HG02981 (cell line): Measurements from ENCODE around the gene PUDP.

Experiments used
- ATAC-seq: cut with Tn5 transposase; IDR thresholded peaks from one replicate; pipeline ENCODE4 v1.9.1; 2021; ENCODE audit warnings: mild to moderate bottlenecking, moderate library complexity; ENCODE audit not compliant: unreplicated experiment

Gene PUDP

DNA sequence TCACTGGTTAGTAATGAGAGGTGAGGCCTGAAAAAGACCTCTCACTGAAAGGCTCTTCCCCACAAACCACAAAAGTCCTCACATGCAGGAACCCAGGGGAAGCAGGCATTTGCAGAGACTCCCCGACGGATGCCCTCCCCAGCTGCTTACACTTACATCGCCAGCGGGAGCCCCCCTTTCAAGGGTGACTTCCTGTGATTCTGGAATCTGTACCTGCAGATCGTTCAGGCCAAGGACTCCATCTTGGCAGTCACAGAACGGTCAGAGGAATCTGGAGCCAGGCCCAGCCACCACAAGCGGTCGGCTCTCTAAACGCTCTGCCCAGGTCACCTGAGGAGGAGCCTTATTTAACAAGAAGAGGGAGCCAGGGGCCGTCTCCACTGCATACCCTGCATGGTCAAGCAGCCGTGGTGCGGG is 71.7 kb downstream of the PUDP start:
- no peak for ATAC-seq

DNA sequence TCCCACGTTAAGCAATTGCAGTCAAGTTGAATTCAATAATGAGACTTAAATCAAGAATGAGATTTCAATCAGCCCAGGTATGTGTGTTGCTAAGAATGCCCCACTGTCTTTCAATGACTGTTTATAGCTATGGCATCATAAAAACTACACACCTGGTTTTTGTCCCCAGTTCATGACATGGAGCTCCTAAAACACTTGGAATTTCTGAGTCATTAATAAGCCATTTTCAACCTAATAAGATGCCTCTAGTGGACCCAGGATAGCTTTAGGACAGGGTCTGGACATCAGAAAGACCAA is 73.1 kb downstream of the PUDP start:
- no peak for ATAC-seq

DNA sequence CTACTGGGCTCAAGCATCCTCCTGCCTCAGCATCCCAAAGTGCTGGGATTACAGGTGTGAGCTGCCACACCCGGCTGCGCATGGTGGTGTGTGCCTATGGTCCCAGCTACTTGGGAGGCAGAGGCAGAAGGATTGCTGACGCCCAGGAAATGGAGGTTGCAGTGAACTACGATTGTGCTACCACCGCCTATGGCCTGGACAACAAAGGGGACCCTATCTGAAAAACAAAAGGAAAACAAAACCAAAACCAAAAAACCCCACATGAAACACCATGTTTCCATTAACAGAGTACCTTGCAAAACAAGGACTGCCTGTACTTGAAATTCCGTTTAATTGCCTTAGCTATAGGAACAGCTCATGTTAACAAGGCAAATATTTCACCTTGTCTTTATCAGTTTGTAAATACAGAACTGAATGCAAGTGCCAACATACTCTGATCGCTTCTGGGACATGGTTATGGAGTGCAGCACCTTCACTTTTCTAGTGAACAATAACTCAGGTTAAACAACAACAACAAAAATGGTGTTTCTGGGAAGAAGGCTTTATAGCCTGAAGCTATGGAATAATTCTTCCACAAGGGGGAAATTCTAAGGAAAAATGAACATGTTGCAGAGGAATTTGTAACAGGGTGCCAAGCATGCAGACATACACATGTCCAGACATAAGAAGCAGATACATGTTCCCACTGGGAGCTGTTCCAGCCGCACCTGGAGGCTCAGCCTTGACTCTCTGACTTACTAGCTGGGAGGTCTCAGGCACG is 73.6 kb downstream of the PUDP start:
- no peak for ATAC-seq

DNA sequence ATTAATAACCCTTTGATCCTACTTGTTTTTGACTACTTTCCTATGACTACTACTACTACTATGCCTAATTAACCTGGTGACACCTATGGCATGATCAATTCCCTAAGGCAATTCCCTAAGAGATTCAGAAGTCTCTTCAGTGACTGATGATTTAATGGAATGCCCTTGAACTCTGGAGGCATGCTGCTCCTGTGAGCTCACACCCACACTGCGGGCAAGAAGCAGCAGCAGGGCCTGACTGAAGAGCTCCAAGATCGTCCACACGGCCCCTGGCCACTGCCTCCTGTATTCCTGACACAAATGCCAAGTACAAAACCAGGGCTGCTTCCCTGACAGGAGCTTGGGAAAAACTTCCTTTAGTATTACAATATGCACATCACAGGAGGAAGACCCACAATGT is 74.6 kb downstream of the PUDP start:
- no peak for ATAC-seq

DNA sequence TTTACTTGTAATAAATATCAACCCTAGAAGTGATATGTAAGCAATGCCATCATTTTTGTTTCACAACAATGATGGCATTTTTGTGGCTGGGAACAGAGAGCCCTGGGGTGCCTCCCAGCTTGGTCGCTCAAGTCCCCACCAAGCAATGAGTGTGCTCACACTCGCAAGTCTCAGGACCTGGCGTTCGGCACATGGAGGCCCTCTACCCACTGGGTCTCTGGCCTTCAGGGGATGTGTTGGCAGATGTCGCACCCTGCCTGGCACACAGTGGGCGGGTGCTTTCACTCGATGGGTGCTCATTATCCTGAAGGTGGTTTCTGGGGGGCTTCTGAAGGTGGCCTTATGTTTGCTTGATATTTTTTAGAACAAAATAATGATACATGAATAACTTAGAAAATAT is 75.1 kb downstream of the PUDP start:
- no peak for ATAC-seq

DNA sequence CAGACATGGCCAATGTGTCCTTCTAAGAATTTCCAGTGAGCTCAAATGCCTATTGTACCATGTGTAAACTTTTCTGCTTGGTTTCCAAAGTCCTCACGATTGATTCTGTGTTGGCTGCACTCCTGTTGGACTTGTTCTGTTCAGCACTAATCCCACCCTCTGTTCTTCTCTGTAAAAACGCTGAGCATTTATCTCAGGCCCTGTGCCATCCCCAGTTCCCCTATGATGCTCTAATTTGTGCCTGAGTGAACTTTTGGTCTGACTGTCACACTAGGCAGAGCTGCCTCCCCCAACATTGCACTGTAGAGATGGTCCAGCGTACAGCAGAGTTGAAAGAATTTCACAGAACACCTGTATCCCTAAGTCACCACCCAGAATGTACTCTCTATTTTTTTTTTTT is 76.6 kb downstream of the PUDP start:
- ATAC-seq = no peak

DNA sequence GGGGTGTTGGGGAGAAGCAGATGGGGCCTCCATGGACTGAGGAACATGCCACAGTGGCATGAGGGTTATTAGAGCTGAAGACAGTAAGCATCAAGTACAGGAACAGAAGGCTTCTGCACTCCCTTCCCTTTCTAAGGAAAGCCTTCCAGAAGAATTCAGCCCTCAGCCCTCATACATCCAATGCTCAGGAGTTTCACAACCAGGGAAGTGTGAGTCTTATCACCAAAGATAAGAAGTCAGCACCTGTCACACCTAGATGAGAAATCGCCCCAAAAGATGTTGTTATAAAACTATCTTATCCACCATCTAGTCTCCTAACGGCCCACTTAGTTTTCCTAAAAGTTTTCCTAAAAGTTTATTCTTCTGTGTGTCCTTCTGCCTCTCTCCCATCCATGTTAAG is 78.4 kb downstream of the PUDP start:
- no peak for ATAC-seq

DNA sequence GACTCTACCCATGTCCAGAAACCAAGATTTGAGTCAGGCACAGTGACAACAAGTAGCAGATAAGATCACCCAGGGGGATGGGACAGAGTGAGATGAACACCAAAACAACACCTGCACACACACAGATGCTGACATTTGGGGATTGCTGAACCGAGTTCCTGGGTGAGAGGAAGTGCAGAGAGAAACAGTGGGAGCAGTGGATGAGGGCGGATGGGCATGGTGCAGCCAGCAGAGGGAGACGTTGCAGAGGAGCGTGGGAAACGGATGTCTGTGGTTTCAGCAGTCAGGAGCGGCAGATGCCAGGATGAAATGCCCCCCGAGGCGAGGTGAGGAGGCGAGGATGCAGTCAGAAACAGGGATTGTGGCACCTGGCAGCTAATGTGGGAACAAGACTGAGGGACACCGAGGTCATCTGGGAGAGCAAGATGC is 79.0 kb downstream of the PUDP start:
- no peak for ATAC-seq

DNA sequence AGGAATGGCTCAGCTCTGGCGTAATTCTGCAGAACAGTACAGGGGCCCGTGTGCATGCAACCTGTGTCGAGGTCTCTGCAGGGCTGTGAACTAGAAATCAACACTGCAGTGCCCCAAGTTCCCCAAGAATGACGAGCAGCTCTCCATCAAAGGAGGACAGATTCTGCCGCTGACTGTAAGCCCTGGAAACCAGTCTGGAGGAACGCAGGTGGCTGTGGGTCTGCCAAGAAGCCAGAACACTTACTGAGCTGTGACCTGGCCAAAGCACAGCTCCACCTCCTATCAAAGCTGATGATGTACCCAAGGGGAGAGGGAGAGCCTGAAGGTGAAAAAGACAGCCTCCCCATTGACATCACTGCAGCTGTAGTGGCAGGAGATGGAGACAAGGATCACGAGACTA is 80.7 kb downstream of the PUDP start:
- ATAC-seq = no peak

DNA sequence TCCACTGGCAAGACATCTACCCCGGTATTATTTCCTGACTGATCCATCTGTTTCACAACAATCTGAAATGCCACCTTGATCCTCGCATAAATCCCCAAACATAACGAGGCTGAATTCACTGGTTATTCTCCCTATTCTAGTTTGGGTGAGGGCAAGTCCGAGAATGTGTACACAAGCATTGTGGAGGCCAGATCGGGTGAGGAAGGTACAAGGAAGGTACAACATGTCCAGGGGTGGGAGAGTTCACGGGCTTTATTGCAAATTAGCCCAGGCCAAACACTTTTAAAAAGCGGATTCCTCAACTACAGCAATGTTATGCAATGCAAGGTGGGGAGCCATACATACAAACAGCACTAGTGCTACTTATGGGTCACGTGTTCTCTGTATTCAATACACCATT is 82.5 kb downstream of the PUDP start:
- no peak for ATAC-seq

DNA sequence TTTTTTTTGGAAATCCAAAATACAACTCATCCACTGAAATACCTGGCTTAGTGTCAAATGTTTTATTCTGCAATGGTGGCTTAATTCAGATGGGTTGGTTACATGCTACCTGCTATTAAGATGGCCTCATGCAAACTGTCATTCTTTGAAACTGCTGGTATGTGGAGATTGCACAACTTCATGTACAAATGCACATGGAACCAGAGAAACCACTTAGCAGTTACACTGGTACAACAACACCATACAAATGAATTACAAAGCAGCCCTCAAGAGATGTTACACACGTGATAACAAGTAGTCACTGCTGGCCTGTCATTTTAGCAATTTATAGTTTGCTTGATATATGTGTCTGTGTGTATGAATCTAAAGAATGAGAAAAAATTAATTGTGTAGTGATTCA is 85.0 kb downstream of the PUDP start:
- ATAC-seq = no peak

DNA sequence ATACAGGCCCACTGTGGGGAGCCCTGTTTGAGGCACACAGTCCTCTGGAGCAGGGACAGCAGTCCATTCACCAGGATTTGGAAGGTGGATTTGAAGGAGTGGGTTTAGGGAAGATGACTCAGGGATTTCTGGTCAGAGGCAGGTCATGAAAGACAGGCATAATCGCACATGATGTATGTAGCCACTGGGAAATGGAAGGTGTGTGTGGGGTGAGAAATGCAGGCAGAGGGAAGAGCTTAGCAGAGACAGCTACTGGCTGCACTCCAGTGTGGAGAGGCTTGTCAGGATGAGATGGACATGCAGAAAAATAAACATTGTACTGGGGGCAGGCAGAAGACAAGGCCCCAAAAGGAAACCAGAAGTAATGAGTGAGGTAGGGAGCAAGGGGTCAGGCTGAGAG is 85.7 kb downstream of the PUDP start:
- no peak for ATAC-seq

DNA sequence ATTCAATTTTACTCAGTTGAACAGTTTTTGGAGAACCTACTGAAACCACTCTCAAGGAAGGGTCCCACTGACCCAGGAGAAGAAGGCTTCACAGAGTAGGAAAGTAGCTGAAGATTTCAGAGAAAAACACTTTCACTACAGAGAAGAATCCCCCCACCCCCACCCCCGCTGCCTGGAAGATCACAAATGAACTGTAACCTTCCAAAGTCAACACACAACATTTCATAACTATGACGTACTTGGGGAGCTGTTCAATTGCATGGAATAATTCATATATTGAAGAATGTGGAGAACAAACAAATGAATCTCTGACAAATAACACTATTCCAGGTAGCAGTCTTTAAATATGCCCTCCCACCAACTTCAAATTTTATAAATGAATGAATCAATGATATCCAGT is 86.5 kb downstream of the PUDP start:
- ATAC-seq = no peak

DNA sequence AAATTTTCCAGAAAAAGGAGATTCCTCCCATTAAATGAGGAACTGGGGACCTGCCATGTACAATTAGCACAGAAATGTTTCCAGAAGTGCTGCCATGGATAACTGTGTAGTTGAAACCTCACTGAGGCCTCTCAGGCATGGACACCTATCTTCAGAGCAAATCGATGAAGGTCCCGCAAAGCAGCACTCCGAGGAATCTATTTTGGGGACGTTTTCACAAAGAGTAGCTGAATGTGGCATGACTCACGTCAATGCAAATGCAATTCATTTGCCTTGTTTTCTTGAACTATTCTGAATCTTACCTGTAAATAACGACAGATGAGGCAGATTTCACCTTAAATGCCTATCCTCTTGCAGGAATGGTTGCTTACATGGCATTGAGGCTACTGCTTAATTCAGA is 87.5 kb downstream of the PUDP start:
- ATAC-seq = no peak

DNA sequence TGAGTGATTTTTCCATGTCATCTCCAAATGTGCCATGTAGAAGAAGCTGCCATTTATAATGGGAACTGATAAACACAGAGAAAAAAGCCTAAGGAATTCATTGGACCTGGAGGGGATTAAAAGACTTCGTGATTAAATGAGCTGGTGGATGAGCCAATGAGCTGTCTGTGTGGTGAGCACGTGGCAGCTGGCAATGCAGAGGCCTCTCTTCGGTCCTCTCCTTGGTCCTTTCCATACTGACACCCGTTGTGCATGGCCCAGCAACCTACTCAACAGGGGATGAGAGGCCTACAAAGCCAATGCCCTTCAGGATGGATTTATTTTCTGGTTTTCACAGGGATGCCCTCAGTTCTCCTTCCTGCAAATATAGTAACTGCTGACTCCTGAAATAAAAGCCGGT is 88.1 kb downstream of the PUDP start:
- ATAC-seq = no peak

DNA sequence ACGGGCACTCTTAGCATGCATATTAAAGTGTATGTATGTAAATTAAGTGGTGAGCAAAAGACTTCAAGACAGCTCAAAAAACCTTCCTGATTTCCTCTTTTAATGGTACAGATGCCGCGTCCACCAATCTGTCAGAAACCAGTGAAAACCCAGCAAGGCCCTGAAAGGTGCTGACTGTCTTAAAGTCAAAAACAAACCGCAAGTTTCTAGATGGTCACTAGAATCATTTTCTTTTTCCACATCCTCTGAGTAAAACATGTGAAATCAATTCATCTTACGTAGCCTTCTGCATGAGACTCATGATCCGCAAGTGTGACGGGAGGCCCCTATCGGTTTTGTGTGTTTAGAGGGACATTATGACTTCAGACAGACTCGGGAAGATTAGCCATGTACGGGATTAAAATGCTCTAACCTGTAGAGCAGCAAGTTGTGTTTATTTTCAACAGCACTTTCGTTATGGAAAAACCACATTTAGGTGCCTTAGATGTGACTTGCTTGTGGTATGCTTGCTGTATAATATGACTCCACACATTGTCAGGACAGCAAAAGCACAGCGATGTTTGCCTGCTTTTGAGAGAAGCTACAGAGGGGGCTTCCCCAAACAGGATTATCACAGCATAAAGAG is 88.6 kb downstream of the PUDP start:
- ATAC-seq = peak; percentile 87

DNA sequence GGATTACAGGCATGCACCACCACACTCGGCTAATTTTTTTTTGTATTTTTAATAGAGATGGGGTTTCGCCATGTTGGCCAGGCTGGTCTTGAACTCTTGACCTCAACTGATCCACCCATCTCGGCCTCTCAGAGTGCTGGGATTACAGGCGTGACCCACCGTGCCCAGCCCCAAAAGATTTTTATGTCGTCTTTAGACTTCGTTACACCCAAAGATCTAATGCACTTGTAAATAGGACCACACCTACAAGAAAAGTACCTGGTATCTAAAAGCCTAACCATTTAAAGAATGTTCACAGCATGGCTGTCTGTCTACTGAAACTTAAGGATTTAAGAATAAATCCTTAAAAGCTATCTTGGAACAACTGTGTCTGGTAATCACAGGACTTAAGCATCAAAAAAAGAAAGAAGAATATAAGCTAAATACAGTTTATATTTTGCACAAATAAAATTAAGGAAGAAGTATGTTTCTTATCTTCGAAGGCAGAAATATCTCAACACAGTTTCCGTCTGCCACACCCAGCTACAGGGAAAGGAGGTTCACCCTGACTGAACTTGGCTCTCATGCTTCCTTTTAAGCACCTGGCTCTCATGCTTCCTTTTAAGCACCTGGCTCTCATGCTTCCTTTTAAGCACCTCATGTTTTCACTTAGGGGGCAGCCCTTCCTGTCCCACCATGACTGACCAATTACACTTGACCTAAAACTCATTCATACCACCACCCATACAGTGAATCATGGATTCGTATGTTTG is 92.4 kb downstream of the PUDP start:
- ATAC-seq = no peak

DNA sequence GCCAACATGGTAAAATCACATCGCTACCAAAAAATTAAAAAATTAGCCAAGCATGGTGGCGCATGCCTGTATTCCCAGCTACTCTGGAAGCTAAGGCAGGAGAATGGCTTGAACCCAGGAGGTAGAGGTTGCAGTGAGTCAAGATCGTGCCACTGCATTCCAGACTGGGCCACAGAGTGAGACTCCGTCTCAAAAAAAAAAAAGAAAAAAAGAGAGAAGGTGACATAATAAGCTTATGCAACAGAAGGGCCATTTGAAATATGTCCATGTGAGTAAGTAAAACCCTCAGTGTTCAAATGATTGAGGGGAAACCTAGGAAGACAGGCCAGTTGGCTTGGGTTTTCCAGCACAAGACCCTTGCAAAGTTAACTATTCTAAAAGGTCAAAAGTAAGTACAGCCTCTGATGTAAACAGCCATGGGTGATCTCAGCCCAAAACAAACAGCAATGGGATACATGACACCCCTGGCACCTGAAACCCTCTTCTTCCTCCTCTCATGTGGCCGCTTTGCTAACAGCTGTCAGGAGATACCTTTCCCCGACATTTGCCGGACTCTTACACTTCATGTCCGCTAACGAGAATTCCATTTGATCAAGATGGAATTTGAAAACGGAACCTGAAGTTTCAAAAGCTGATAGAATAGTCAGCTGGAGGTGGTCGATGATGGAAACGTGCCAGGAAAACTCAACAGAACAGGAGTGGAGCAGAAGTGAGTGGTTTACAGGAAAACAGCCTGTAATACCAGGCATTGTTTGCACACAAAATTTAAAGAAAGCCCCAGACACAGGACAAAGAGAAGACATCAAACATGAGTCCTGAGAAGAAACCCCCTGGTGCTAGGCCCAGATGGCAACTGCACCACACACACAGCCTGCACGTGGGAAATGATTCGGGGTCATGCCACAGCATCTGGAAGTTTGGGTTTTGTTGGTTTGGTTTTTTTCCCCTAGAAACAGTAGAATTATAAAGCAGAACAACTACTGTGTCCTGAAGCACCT is 93.4 kb downstream of the PUDP start:
- no peak for ATAC-seq

DNA sequence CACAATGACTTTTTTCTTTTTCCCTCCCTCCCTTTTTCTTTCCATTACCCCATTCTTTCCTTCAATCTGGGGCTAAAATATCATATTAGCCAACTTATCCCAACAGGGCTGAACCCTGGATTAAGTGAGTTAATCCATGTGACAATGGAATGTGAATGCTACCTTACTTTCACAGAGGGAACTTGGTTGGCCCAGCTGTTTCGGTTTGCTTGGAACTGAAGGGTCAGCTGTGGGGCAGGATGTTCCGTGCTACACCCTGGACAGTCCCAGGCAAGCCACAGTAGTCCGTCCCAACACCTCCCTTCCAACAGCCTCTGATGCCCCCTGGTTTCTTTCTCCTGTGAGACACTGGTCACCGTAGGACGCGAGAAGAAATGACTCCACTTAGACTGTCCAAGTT is 95.4 kb downstream of the PUDP start:
- ATAC-seq = no peak

DNA sequence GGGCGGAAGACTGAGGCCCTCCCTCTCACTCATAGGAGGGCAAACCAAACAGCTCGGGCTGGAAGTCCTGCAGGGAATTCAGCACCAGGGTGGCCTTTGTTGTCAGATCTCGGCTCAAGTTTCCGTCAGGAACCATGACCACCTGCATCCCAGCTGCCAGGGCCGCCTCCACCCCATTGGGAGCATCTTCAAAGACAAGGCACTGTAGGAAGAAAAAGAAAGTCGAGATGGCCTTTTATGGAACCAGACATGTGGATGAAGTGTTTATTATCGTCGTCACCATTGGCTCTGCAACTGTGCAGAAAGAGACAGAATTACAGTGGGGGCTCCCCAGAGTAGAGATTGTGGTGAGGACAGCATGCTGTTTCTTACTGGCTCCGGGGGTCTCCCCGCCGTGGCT is 97.7 kb downstream of the PUDP start:
- no peak for ATAC-seq

DNA sequence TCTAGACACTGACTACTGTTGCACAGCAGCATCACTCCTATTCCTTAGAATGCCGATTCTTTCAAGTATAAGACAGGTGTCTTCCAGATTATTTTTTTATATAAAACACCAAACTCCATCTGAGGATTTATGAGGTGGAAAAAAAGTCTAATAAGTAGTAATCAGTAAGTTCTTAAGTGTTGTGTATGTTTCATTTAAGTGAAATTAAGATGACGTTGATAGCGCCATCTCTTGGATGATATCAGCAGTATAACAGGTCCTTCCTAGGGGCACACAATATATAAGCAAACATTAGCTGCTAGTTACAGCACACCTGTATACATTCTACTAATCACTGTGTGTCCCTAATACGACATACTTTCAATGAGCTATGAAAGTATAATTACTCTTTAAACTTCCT is 100.0 kb downstream of the PUDP start:
- no peak for ATAC-seq
